ENCODE results near the gene TMEM132D.

- no peak for TF ChIP-seq CTCF (conservative IDR thresholded peaks at IDR 0.05; ENCODE audit: low read depth, low read length)
- TF ChIP-seq EZH2 (IDR thresholded peaks at IDR 0.05; ENCODE audit: borderline replicate concordance, low read depth, low read length, poor library complexity, severe bottlenecking) = no peak
Measured at GRCh38 chr12:129190827-129191226, 713.0 kb downstream of the TMEM132D start.
